WTC11 (cell line): ENCODE measurements around the gene LARP7. TPM values are rescaled to one million over a fixed set of nuclear protein-coding genes. Genes with fewer than 3 reads are reported as not detected.
A peak's percentile ranks its signal among the peaks of the same experiment; 100 is the strongest.

ENCODE experiments used
- ATAC-seq: fragments of 200-7000 bp; cut with Tn5 transposase; 2 replicates; pipeline ENCODE4 v1.10.0; 2021; ENCODE audit warnings: mild to moderate bottlenecking, moderate library complexity
- CTCF ChIA-PET: fragments of 300-600 bp; sonication (Branson Sonifier 250); formaldehyde crosslinking; loops from one replicate; lab custom pipeline; 2021; ENCODE audit warnings: antibody characterized with exemption; lab: Charles Lee
- POLR2A ChIA-PET: fragments of 350-600 bp; sonication (Branson Sonifier 250); formaldehyde crosslinking; loops from one replicate; lab custom pipeline; 2021; ENCODE audit warnings: antibody characterized with exemption; lab: Charles Lee
- DNase-seq: peaks from one replicate; pipeline ENCODE4 v3.0.0; 2021; ENCODE audit warnings: low spot score
- H3K27ac Mint-ChIP-seq: 2 replicates; pipeline ENCODE4 v1.8.0; 2021; ENCODE audit warnings: mixed read lengths
- H3K27me3 Mint-ChIP-seq: 2 replicates; pipeline ENCODE4 v1.8.0; 2021; ENCODE audit warnings: low read depth, mild to moderate bottlenecking, moderate library complexity, mixed read lengths
- H3K36me3 Mint-ChIP-seq: 2 replicates; pipeline ENCODE4 v1.8.0; 2021; ENCODE audit warnings: mixed read lengths
- H3K4me1 Mint-ChIP-seq: 2 replicates; pipeline ENCODE4 v1.8.0; 2022; ENCODE audit warnings: mixed read lengths
- H3K4me3 Mint-ChIP-seq: 2 replicates; pipeline ENCODE4 v1.8.0; 2021; ENCODE audit warnings: mild to moderate bottlenecking, moderate library complexity, mixed read lengths
- H3K9me3 Mint-ChIP-seq: 2 replicates; pipeline ENCODE4 v1.8.0; 2021; ENCODE audit warnings: mixed read lengths
- AR ChIP-seq: fragments of 250-450 bp; sonication (Bioruptor Pico); IDR thresholded peaks from 2 replicates; pipeline ENCODE4 v1.9.0; 2021; ENCODE audit warnings: mild to moderate bottlenecking
- CREB1 ChIP-seq: sonication (generic); formaldehyde crosslinking; IDR thresholded peaks from 2 replicates; pipeline ENCODE4 v1.8.0; 2023; ENCODE audit warnings: mild to moderate bottlenecking, missing genetic modification reagents
- E2F5 ChIP-seq: sonication (generic); formaldehyde crosslinking; IDR thresholded peaks from 2 replicates; pipeline ENCODE4 v1.8.1; 2022; ENCODE audit warnings: mild to moderate bottlenecking, moderate library complexity, missing genetic modification reagents
- ESRRA ChIP-seq: sonication (generic); formaldehyde crosslinking; IDR thresholded peaks from 2 replicates; pipeline ENCODE4 v1.8.1; 2022; ENCODE audit warnings: mild to moderate bottlenecking, missing genetic modification reagents, borderline replicate concordance
- ETV6 ChIP-seq: sonication (generic); formaldehyde crosslinking; IDR thresholded peaks from 2 replicates; pipeline ENCODE4 v1.8.1; 2022; ENCODE audit warnings: mild to moderate bottlenecking, missing genetic modification reagents
- FOXJ3 ChIP-seq: sonication (generic); formaldehyde crosslinking; IDR thresholded peaks from 2 replicates; pipeline ENCODE4 v1.9.0; 2021; ENCODE audit warnings: missing genetic modification reagents, mild to moderate bottlenecking, borderline replicate concordance
- FOXK1 ChIP-seq: sonication (generic); formaldehyde crosslinking; IDR thresholded peaks from 2 replicates; pipeline ENCODE4 v1.8.0; 2022; ENCODE audit warnings: mild to moderate bottlenecking, moderate library complexity, missing genetic modification reagents
- IRF1 ChIP-seq: sonication (generic); formaldehyde crosslinking; IDR thresholded peaks from 2 replicates; pipeline ENCODE4 v1.8.0; 2023; ENCODE audit warnings: missing genetic modification reagents
- JUN ChIP-seq: sonication (generic); formaldehyde crosslinking; IDR thresholded peaks from 2 replicates; pipeline ENCODE4 v1.8.0; 2023; ENCODE audit warnings: mild to moderate bottlenecking, missing genetic modification reagents
- MXD4 ChIP-seq: fragments of 250-450 bp; sonication (Bioruptor Pico); IDR thresholded peaks from 2 replicates; pipeline ENCODE4 v1.8.0; 2021; ENCODE audit warnings: mild to moderate bottlenecking, moderate library complexity, borderline replicate concordance
- NFATC4 ChIP-seq: fragments of 250-450 bp; sonication (Bioruptor Pico); IDR thresholded peaks from 2 replicates; pipeline ENCODE4 v1.9.0; 2021; ENCODE audit warnings: mild to moderate bottlenecking
- NFE2L1 ChIP-seq: sonication (generic); formaldehyde crosslinking; IDR thresholded peaks from 2 replicates; pipeline ENCODE4 v1.8.1; 2023; ENCODE audit warnings: missing genetic modification reagents
- PRDM15 ChIP-seq: sonication (generic); formaldehyde crosslinking; IDR thresholded peaks from 2 replicates; pipeline ENCODE4 v1.8.0; 2022; ENCODE audit warnings: missing genetic modification reagents
- PRRX2 ChIP-seq: fragments of 250-450 bp; sonication (Bioruptor Pico); IDR thresholded peaks from 2 replicates; pipeline ENCODE4 v1.8.0; 2021; ENCODE audit warnings: mild to moderate bottlenecking
- TP53 ChIP-seq: sonication (generic); formaldehyde crosslinking; IDR thresholded peaks from 2 replicates; pipeline ENCODE4 v1.8.1; 2023; ENCODE audit warnings: mild to moderate bottlenecking, missing genetic modification reagents
- USF2 ChIP-seq: sonication (generic); formaldehyde crosslinking; IDR thresholded peaks from 2 replicates; pipeline ENCODE4 v1.8.1; 2023; ENCODE audit warnings: mild to moderate bottlenecking, missing genetic modification reagents, moderate library complexity
- ZNF219 ChIP-seq: sonication (generic); formaldehyde crosslinking; IDR thresholded peaks from 2 replicates; pipeline ENCODE4 v1.8.0; 2023; ENCODE audit warnings: missing genetic modification reagents, mild to moderate bottlenecking, borderline replicate concordance
- ZNF317 ChIP-seq: sonication (generic); formaldehyde crosslinking; IDR thresholded peaks from 2 replicates; pipeline ENCODE4 v1.8.1; 2023; ENCODE audit warnings: low read depth, mild to moderate bottlenecking, moderate library complexity, missing genetic modification reagents, borderline replicate concordance
- ZNF416 ChIP-seq: fragments of 250-450 bp; sonication (Bioruptor Pico); IDR thresholded peaks from 2 replicates; pipeline ENCODE4 v1.9.0; 2021; ENCODE audit warnings: mild to moderate bottlenecking, inconsistent platforms
- total RNA-seq: library from RNA; stranded (reverse); gene quantifications from 3 replicates; pipeline ENCODE4 v1.2.3, GENCODE V29; 2021
- TF ChIP-seq, protein P1 (sequence below): sonication (generic); formaldehyde crosslinking; IDR thresholded peaks from 2 replicates; pipeline ENCODE4 v1.8.1; 2023; ENCODE audit warnings: mild to moderate bottlenecking, moderate library complexity, missing genetic modification reagents
- TF ChIP-seq, protein P2 (sequence below): fragments of 250-450 bp; sonication (Bioruptor Pico); IDR thresholded peaks from 2 replicates; pipeline ENCODE4 v1.9.0; 2021; ENCODE audit warnings: mild to moderate bottlenecking, borderline replicate concordance

Gene LARP7
- total RNA-seq, 1 experiment from 2014 or later: 46.2 TPM

DNA sequence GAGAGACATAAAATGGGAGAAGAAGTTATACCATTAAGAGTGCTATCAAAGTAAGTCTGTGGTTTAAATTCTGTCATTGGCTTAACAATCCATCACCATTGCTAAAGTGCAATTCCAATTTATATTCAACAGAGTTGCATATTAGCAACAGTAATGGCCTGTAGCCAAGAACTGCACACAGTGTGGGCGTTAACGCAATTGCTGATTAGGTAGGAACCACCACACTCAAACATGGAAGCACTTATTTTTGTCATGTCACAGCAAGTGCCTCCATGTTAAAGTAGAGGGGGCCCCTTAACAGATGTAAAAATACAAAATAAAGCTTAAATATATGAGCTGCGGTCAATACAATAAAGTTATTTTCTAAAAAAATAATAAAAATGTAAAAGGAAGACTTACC, 10.8 kb downstream of the LARP7 start:
- POLR2A ChIA-PET: interaction anchor here (0.5 to 5.6 kb wide), 6 partner anchors 58 to 118 kb away, joined by 4 to 50 read pairs (median 28); no protein-coding TSS in a partner anchor
- Mint-ChIP-seq H3K27ac (peak overlapping the region; percentile 85), H3K9me3 (no peaks in the 10 kb centered on the region), H3K4me1 (peaks cover 42% of the 10 kb centered on the region), H3K27me3 (peaks cover 7% of the 10 kb centered on the region), H3K4me3 (peak overlapping the region; percentile 94), H3K36me3 (peaks cover 36% of the 10 kb centered on the region)
- no peak for ATAC-seq
- no peak for DNase-seq
- CTCF ChIA-PET: interaction anchor here (1.4 to 9.1 kb wide), 2 partner anchors 111 to 118 kb away, joined by 4 to 116 read pairs; no protein-coding TSS in a partner anchor
- TF ChIP-seq, protein P1, sequence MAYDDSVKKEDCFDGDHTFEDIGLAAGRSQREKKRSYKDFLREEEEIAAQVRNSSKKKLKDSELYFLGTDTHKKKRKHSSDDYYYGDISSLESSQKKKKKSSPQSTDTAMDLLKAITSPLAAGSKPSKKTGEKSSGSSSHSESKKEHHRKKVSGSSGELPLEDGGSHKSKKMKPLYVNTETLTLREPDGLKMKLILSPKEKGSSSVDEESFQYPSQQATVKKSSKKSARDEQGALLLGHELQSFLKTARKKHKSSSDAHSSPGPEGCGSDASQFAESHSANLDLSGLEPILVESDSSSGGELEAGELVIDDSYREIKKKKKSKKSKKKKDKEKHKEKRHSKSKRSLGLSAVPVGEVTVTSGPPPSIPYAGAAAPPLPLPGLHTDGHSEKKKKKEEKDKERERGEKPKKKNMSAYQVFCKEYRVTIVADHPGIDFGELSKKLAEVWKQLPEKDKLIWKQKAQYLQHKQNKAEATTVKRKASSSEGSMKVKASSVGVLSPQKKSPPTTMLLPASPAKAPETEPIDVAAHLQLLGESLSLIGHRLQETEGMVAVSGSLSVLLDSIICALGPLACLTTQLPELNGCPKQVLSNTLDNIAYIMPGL (CRISPR knock-in tag): 0 out of 2 replicates have a peak, but pooled peaks have one; percentile 13
- TF ChIP-seq JUN (CRISPR knock-in tag): peak; percentile 87; the same call in 1 of the 2 replicates
- TF ChIP-seq IRF1 (CRISPR knock-in tag): 0 out of 2 replicates have a peak, but pooled peaks have one; percentile 50
- no peak for TF ChIP-seq ZNF219 (CRISPR knock-in tag)
- TF ChIP-seq TP53 (CRISPR knock-in tag): no peak
- 0 out of 2 replicates have a peak, but pooled peaks have one; percentile 12 for TF ChIP-seq ETV6 (CRISPR knock-in tag)
- TF ChIP-seq NFATC4: peak; percentile 96
- TF ChIP-seq PRRX2 (CRISPR knock-in tag): peak; percentile 96
- no peak for TF ChIP-seq E2F5
- TF ChIP-seq ZNF317: no peak
- TF ChIP-seq CREB1 (CRISPR knock-in tag): peak; percentile 65; the same call in 1 of the 2 replicates
- TF ChIP-seq FOXJ3 (CRISPR knock-in tag): no peak
- TF ChIP-seq AR: peak; percentile 95; the same call in 1 of the 2 replicates
- TF ChIP-seq PRDM15: no peak
- TF ChIP-seq USF2 (CRISPR knock-in tag): no peak
- TF ChIP-seq NFE2L1 (CRISPR knock-in tag): peak; percentile 17; the same call in 1 of the 2 replicates
- no peak for TF ChIP-seq MXD4
- TF ChIP-seq ZNF416 (CRISPR knock-in tag): peak; percentile 96
- TF ChIP-seq, protein P2, sequence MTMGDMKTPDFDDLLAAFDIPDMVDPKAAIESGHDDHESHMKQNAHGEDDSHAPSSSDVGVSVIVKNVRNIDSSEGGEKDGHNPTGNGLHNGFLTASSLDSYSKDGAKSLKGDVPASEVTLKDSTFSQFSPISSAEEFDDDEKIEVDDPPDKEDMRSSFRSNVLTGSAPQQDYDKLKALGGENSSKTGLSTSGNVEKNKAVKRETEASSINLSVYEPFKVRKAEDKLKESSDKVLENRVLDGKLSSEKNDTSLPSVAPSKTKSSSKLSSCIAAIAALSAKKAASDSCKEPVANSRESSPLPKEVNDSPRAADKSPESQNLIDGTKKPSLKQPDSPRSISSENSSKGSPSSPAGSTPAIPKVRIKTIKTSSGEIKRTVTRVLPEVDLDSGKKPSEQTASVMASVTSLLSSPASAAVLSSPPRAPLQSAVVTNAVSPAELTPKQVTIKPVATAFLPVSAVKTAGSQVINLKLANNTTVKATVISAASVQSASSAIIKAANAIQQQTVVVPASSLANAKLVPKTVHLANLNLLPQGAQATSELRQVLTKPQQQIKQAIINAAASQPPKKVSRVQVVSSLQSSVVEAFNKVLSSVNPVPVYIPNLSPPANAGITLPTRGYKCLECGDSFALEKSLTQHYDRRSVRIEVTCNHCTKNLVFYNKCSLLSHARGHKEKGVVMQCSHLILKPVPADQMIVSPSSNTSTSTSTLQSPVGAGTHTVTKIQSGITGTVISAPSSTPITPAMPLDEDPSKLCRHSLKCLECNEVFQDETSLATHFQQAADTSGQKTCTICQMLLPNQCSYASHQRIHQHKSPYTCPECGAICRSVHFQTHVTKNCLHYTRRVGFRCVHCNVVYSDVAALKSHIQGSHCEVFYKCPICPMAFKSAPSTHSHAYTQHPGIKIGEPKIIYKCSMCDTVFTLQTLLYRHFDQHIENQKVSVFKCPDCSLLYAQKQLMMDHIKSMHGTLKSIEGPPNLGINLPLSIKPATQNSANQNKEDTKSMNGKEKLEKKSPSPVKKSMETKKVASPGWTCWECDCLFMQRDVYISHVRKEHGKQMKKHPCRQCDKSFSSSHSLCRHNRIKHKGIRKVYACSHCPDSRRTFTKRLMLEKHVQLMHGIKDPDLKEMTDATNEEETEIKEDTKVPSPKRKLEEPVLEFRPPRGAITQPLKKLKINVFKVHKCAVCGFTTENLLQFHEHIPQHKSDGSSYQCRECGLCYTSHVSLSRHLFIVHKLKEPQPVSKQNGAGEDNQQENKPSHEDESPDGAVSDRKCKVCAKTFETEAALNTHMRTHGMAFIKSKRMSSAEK (CRISPR knock-in tag): peak; percentile 95; the same call in 1 of the 2 replicates
- TF ChIP-seq ESRRA (CRISPR knock-in tag): no peak
- peak; percentile 24; the same call in 1 of the 2 replicates for TF ChIP-seq FOXK1 (CRISPR knock-in tag)
